MCF 10A (cell line): ENCODE results near the gene HAUS5. TPM values are rescaled to one million over a fixed set of nuclear protein-coding genes. Genes with fewer than 3 reads are reported as not detected.

ENCODE experiments used
- BruUV-seq: library from RNA; stranded (reverse); fragments of 400-500 nt; replicated peaks from 2 replicates; lab custom pipeline; 2021; lab: Mats Ljungman, UMichigan
- CTCF ChIA-PET: fragments of 300-600 bp; sonication (Branson Sonifier 250); formaldehyde crosslinking; extraction: SDS; loops from one replicate; lab custom pipeline; 2021; ENCODE audit warnings: antibody characterized with exemption, inconsistent platforms; lab: Yijun Ruan, JAX
- POLR2A ChIA-PET: fragments of 300-600, 350-650 bp; sonication (Branson Sonifier 250); formaldehyde crosslinking; extraction: SDS; loops from one replicate; lab custom pipeline; 2020; ENCODE audit warnings: antibody characterized with exemption, inconsistent platforms; lab: Yijun Ruan, JAX
- DNase-seq: peaks from one replicate; pipeline ENCODE4 v3.0.0-alpha.2; 2018; ENCODE audit not compliant: unreplicated experiment
- H3K27ac Mint-ChIP-seq: one replicate; pipeline ENCODE4 v1.8.0; 2022; ENCODE audit warnings: mild to moderate bottlenecking, low read depth, mixed read lengths; ENCODE audit not compliant: unreplicated experiment
- H3K27me3 Mint-ChIP-seq: one replicate; pipeline ENCODE4 v1.8.0; 2022; ENCODE audit warnings: mixed read lengths; ENCODE audit not compliant: insufficient read depth, unreplicated experiment
- H3K36me3 Mint-ChIP-seq: one replicate; pipeline ENCODE4 v1.8.0; 2022; ENCODE audit warnings: mild to moderate bottlenecking, moderate library complexity, mixed read lengths; ENCODE audit not compliant: insufficient read depth, unreplicated experiment
- H3K4me1 Mint-ChIP-seq: one replicate; pipeline ENCODE4 v1.8.0; 2022; ENCODE audit warnings: mixed read lengths; ENCODE audit not compliant: insufficient read depth, unreplicated experiment
- H3K4me3 Mint-ChIP-seq: one replicate; pipeline ENCODE4 v1.8.0; 2022; ENCODE audit warnings: mild to moderate bottlenecking, moderate library complexity, mixed read lengths; ENCODE audit not compliant: unreplicated experiment
- H3K9me3 Mint-ChIP-seq: one replicate; pipeline ENCODE4 v1.8.0; 2022; ENCODE audit warnings: mixed read lengths; ENCODE audit not compliant: unreplicated experiment
- CTCF ChIP-seq: fragments of 200-600 bp; IDR thresholded peaks from one replicate; pipeline ENCODE4 v1.8.0; 2022; ENCODE audit warnings: antibody characterized with exemption, mild to moderate bottlenecking; ENCODE audit not compliant: unreplicated experiment
- intact Hi-C: fragments of 100-400 bp; cut with micrococcal nuclease; formaldehyde crosslinking; loops from 2 replicates; pipeline ENCODE4 v1.14.1; 2022
- total RNA-seq: library from RNA; stranded (reverse); gene quantifications from 2 replicates; pipeline ENCODE4 v1.2.3, GENCODE V29; 2022

Gene HAUS5
- total RNA-seq, 1 experiment from 2014 or later, result 10.6 TPM

- peaks cover 33% of the 10 kb centered on the region for H3K36me3 Mint-ChIP-seq
- H3K9me3 Mint-ChIP-seq, result no peaks in the 10 kb centered on the region
- no peaks in the 10 kb centered on the region for H3K27me3 Mint-ChIP-seq
- H3K4me1 Mint-ChIP-seq, result peaks cover 10% of the 10 kb centered on the region
- no peak for DNase-seq
- H3K4me3 Mint-ChIP-seq, result peak overlapping the region; percentile 87
- CTCF ChIA-PET, result interaction anchor here (1.1 kb wide), 1 partner anchor 10 kb away, joined by 10 read pairs; no protein-coding TSS in a partner anchor
- TSS peak; percentile 97 for BruUV-seq
- no peak for TF ChIP-seq CTCF
- POLR2A ChIA-PET, result interaction anchor here (0.7 to 2.7 kb wide), 5 partner anchors 13 to 366 kb away, joined by 3 to 24 read pairs (median 6); partner anchors contain the start of genes COX6B1 and HAUS5
- intact Hi-C loops, result loop anchor here (2.0 to 5.0 kb wide), 2 partner anchors 17 to 81 kb away; partner anchors contain the start of gene TMEM147
- H3K27ac Mint-ChIP-seq, result peak overlapping the region; percentile 97
Observed at GRCh38 chr19:35628264-35628564, 15.7 kb downstream of the HAUS5 start.

- CTCF ChIA-PET, result interaction anchor here (0.9 to 1.1 kb wide), 2 partner anchors 9 kb away, joined by 4 to 10 read pairs; no protein-coding TSS in a partner anchor
- Mint-ChIP-seq H3K4me3 (peak within 1 kb of the TSS; percentile 87), H3K27ac (peak within 1 kb of the TSS; percentile 97), H3K36me3 (peaks cover 39% of the 10 kb centered on the region), H3K27me3 (no peaks in the 10 kb centered on the region), H3K4me1 (peaks cover 10% of the 10 kb centered on the region), H3K9me3 (no peaks in the 10 kb centered on the region)
- POLR2A ChIA-PET, result interaction anchor here (0.7 to 2.7 kb wide), 6 partner anchors 9 to 365 kb away, joined by 3 to 24 read pairs (median 5); partner anchors contain the start of genes COX6B1 and HAUS5
- DNase-seq, result peak; percentile 100
- no peak for TF ChIP-seq CTCF
- no TSS peak for BruUV-seq
- intact Hi-C loops, result loop anchor here (2.0 to 5.0 kb wide), 2 partner anchors 16 to 81 kb away; partner anchors contain the start of gene TMEM147
Observed at GRCh38 chr19:35628565-35629331, 16.2 kb downstream of the HAUS5 start, which contains the start of gene RBM42. TSS of gene RBM42 (plus strand) at chr19:35629036. CDS start at chr19:35629154, 118 bp downstream.

GRCh38 chr19:35629332-35629633 lies 16.7 kb downstream of the HAUS5 start:
- POLR2A ChIA-PET, result interaction anchor here (0.6 to 2.7 kb wide), 5 partner anchors 9 to 140 kb away, joined by 4 to 24 read pairs (median 5); partner anchors contain the start of gene HAUS5
- peaks cover 10% of the 10 kb centered on the region for H3K4me1 Mint-ChIP-seq
- TSS peak; percentile 59 for BruUV-seq
- no peaks in the 10 kb centered on the region for H3K27me3 Mint-ChIP-seq
- intact Hi-C loops, result loop anchor here (2.0 to 5.0 kb wide), 2 partner anchors 16 to 82 kb away; partner anchors contain the start of gene TMEM147
- H3K9me3 Mint-ChIP-seq, result no peaks in the 10 kb centered on the region
- peaks cover 44% of the 10 kb centered on the region for H3K36me3 Mint-ChIP-seq
- H3K4me3 Mint-ChIP-seq, result peak overlapping the region; percentile 87
- no peak for DNase-seq
- peak overlapping the region; percentile 97 for H3K27ac Mint-ChIP-seq
- CTCF ChIA-PET, result interaction anchor here (0.9 kb wide), 1 partner anchor 9 kb away, joined by 4 read pairs; no protein-coding TSS in a partner anchor
- TF ChIP-seq CTCF, result no peak
